ENCODE measurements around the gene MMP17. TPM values are rescaled to one million over a fixed set of nuclear protein-coding genes. Genes with fewer than 3 reads are reported as not detected.
"Not testable (repeated sequence)": the region's sequence is repeated elsewhere in the genome, so short reads cannot be mapped to it uniquely, and the experiment has no call there.

The MMP17 gene
- total and polyA plus RNA-seq, 8 donors = 0.46 to 3.1 (median 2.1) TPM; not detected in 2

GRCh38 chr12:131882804-131883520 is 54.8 kb downstream of the MMP17 start:
- Histone ChIP-seq H3K9me3 (peaks cover 0 to 11% (median 5%) of the 10 kb centered on the region in 4 donors), H3K27me3 (peaks cover 0 to 30% (median 0%) of the 10 kb centered on the region in 3 donors), H3K4me1 (peaks cover 0 to 5% (median 0%) of the 10 kb centered on the region in 4 donors), H3K27ac (no peak overlapping the region), H3K36me3 (no peaks in the 10 kb centered on the region), H3K4me3 (no peak overlapping the region)
- WGBS, 5 donors = 69 to 80% (median 73%) methylated on average over 16 of the region's 16 CpGs
- no peak for TF ChIP-seq POLR2A (IDR thresholded peaks at IDR 0.05)
- no peak for TF ChIP-seq EP300 (IDR thresholded peaks at IDR 0.05)
- TF ChIP-seq POLR2AphosphoS5 (IDR thresholded peaks at IDR 0.05) = no peak
- TF ChIP-seq CTCF (IDR thresholded peaks at IDR 0.05) = no peak
- no peak for DNase-seq
- intact Hi-C loops (cut with DNase I; ENCODE audit: low total_unique reads) = no loop called here

GRCh38 chr12:131883521-131883900 is 55.3 kb downstream of the MMP17 start:
- peaks cover 0 to 30% (median 0%) of the 10 kb centered on the region in 3 donors for H3K27me3 ChIP-seq
- no peaks in the 10 kb centered on the region for H3K36me3 ChIP-seq
- H3K4me1 ChIP-seq = peaks cover 0 to 5% (median 0%) of the 10 kb centered on the region in 4 donors
- intact Hi-C loops (cut with DNase I; ENCODE audit: low total_unique reads) = no loop called here
- no peak overlapping the region for H3K4me3 ChIP-seq
- H3K27ac ChIP-seq = no peak overlapping the region
- no peak for TF ChIP-seq CTCF (IDR thresholded peaks at IDR 0.05)
- no peak for TF ChIP-seq EP300 (IDR thresholded peaks at IDR 0.05)
- no peak for TF ChIP-seq POLR2A (IDR thresholded peaks at IDR 0.05)
- TF ChIP-seq POLR2AphosphoS5 (IDR thresholded peaks at IDR 0.05) = no peak
- H3K9me3 ChIP-seq = peaks cover 0 to 11% (median 5%) of the 10 kb centered on the region in 4 donors
- 68 to 81% (median 79%) methylated on average over 4 of the region's 4 CpGs for WGBS, 5 donors
- no peak for DNase-seq

DNA sequence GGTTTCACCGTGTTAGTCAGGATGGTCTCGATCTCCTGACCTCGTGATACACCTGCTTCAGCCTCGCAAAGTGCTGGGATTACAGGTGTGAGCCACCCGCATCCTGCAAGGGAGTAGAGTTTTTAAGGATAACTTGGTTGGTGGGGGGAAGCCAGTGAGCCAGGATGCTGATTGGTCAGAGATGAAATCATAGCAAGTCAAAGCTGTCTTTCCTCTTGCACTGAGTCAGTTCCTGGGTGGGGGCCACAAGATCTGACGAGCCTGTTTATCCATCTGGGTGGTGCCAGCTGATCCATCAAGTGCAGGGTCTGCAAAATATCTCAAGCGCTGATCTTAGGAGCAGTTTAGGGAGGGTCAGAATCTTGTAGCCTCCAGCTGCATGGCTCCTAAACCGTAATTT is 56.9 kb downstream of the MMP17 start:
- peaks cover 0 to 11% (median 5%) of the 10 kb centered on the region in 4 donors for H3K9me3 ChIP-seq

DNA sequence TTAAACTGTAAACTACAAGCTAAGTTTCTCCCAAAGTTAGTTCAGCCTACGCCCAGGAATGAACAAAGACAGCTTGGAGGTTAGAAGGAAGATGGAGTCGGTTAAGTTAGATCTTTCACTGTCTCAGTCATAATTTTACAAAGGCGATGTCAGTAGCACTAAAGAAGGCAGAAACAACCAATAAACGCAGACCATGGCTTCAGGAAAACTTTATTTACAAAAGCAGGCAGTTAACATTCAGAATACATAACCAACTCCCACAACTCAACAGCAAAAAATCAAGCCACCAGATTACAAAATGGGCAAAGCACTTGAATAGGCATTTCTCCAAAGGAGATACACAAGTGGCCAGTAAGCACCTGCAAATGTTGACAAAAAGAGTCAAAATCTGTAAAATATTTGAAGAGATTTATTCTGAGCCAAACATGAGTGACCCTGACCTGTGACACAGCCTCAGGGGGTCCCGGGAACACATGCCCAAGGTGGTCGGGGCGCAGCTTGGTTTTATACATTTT is 57.4 kb downstream of the MMP17 start:
- Histone ChIP-seq H3K36me3 (no peaks in the 10 kb centered on the region), H3K4me1 (peaks cover 0 to 5% (median 0%) of the 10 kb centered on the region in 4 donors), H3K27me3 (peaks cover 0 to 25% (median 0%) of the 10 kb centered on the region in 3 donors), H3K27ac (no peak overlapping the region), H3K9me3 (peaks cover 0 to 11% (median 5%) of the 10 kb centered on the region in 4 donors), H3K4me3 (no peak overlapping the region)
- TF ChIP-seq CTCF (IDR thresholded peaks at IDR 0.05) = no peak
- TF ChIP-seq POLR2AphosphoS5 (IDR thresholded peaks at IDR 0.05) = no peak
- no peak for TF ChIP-seq EP300 (IDR thresholded peaks at IDR 0.05)
- no peak for TF ChIP-seq POLR2A (IDR thresholded peaks at IDR 0.05)
- DNase-seq = no peak
- intact Hi-C loops (cut with DNase I; ENCODE audit: low total_unique reads) = no loop called here
- 91 to 96% (median 93%) methylated on average over 7 of the region's 7 CpGs for WGBS, 5 donors

More for the DNA sequence above, 56.9 kb downstream of the MMP17 start:
- intact Hi-C loops (cut with DNase I; ENCODE audit: low total_unique reads); DNase-seq; H3K27ac ChIP-seq; H3K36me3 ChIP-seq; H3K4me1 ChIP-seq; H3K4me3 ChIP-seq: not testable (repeated sequence)
- H3K27me3 ChIP-seq = peaks cover 0 to 30% (median 0%) of the 10 kb centered on the region in 3 donors
- 85 to 90% (median 89%) methylated on average over 8 of the region's 8 CpGs for WGBS, 5 donors

DNA sequence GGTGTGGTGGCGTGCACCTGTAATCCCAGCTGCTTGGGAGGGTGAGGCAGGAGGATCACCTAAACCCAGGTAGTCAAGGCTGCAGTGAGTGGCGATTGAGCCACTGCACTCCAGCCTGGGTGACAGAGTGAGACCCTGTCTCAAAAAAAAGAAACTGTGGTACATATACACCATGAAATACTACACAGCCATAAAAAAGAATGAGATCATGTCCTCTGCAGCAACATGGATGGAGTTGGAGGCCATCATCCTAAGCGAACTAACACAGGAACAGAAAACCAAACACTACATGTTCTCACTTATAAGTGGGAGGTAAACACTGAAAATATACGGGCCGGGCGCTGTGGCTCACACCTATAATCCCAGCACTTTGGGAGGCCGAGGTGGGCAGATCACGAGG is 63.5 kb downstream of the MMP17 start:
- H3K36me3 ChIP-seq; H3K27ac ChIP-seq; DNase-seq; intact Hi-C loops (cut with DNase I; ENCODE audit: low total_unique reads); H3K9me3 ChIP-seq; H3K27me3 ChIP-seq; H3K4me3 ChIP-seq: not testable (repeated sequence)
- 84 to 86% (median 84%) methylated on average over 8 of the region's 8 CpGs for WGBS, 5 donors
- H3K4me1 ChIP-seq = peaks cover 5 to 25% (median 19%) of the 10 kb centered on the region in 4 donors
